ENCODE data around the gene RBM20. TPM values are rescaled to one million over a fixed set of nuclear protein-coding genes. Genes with fewer than 3 reads are reported as not detected.
"Not testable (repeated sequence)": the region's sequence is repeated elsewhere in the genome, so short reads cannot be mapped to it uniquely, and the experiment has no call there.

The RBM20 gene
- total RNA-seq, 1 donor from 2014 or later = 1.5 TPM

DNA sequence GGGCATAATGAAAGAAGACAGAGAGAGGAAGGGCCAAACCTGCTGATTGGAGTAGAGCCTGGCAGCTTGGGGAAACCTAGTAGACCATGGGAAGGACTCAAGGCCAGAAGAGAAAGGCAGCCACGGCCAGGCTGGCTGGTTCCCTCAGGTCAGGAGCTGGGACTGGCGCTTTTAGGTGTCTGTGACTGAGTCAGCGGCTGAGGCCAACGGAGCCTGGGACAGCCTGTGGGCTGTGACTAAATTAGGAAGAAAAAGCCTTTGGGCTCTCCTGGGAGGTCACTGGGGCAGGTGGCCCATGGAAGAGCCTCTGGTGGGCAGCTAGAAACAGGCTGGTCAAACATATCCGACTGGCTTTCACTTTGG is 118.7 kb downstream of the RBM20 start:
- H3K4me3 Mint-ChIP-seq (ENCODE audit: low read depth) = no peak overlapping the region
- no peak for TF ChIP-seq CTCF (IDR thresholded peaks at IDR 0.05; ENCODE audit: unreplicated experiment)
- H3K27ac Mint-ChIP-seq = peak overlapping the region; percentile 4
- no peaks in the 10 kb centered on the region for H3K27me3 Mint-ChIP-seq
- H3K9me3 Mint-ChIP-seq (ENCODE audit: low read depth) = no peaks in the 10 kb centered on the region
- no peak for DNase-seq (ENCODE audit: low spot score, unreplicated experiment)
- no peaks in the 10 kb centered on the region for H3K36me3 Mint-ChIP-seq (ENCODE audit: insufficient read depth)
- peaks cover 2% of the 10 kb centered on the region for H3K4me1 Mint-ChIP-seq (ENCODE audit: low read depth)

DNA sequence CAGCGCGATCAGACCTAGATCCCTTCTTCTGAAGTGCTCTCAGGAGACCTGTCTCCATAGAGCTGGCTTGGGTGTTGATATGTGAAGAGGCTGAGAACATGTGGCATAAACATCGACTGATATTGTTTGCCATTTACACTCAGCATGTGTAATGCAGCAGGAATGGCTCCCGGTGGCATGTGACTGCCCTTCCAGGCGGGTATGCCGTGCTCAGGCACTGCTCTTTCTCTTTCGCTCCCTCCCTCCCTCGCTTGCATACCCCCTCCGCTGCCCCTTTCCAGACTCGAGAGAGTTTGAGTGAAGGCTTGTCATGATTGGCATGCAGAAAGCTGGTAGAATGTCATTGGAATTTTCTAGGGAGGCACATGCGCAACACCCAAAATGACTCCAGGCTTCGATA is 120.2 kb downstream of the RBM20 start:
- no peaks in the 10 kb centered on the region for H3K27me3 Mint-ChIP-seq

DNA sequence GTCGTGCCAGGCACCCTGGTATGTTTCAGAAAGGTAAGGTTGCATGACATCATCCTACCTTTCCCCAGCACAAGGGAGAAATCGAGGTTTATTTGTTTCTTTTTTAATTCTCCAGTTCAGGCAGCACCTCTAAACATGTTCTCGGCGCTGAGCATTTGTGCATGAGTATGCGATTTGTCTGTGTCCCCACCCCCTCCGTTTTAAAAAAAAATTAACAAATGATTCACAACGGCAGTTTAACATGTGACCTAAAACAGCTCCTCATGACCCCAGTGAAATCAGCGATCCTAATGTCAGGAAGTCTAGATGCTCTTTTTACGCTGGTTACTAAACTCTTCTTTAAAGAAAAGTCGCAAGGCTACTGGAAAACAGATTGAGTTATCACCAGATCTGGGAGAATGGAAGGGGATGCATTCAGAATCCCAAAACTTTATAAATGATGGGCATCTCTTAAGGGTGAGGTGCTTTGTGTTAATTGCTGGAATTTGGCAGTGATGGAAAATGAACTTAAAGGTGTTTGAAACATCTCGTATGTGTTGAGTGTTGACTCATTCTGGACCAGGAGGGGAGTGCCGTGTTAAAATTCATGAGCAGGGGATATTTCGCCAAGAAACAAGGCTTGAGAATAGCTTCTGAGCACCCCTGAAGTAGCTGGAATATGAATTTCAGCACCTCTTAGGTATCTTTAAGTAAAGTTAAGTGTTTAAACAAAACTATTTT is 120.8 kb downstream of the RBM20 start:
- Mint-ChIP-seq H3K4me3 (ENCODE audit: low read depth) (no peak overlapping the region), H3K27ac (no peak overlapping the region), H3K36me3 (ENCODE audit: insufficient read depth) (no peaks in the 10 kb centered on the region), H3K9me3 (ENCODE audit: low read depth) (no peaks in the 10 kb centered on the region), H3K27me3 (no peaks in the 10 kb centered on the region), H3K4me1 (ENCODE audit: low read depth) (peaks cover 8% of the 10 kb centered on the region)
- TF ChIP-seq CTCF (IDR thresholded peaks at IDR 0.05; ENCODE audit: unreplicated experiment) = no peak
- DNase-seq (ENCODE audit: low spot score, unreplicated experiment) = no peak

More for the DNA sequence above, 120.2 kb downstream of the RBM20 start:
- no peak for DNase-seq (ENCODE audit: low spot score, unreplicated experiment)
- H3K4me1 Mint-ChIP-seq (ENCODE audit: low read depth) = peaks cover 8% of the 10 kb centered on the region
- no peaks in the 10 kb centered on the region for H3K36me3 Mint-ChIP-seq (ENCODE audit: insufficient read depth)
- no peak for TF ChIP-seq CTCF (IDR thresholded peaks at IDR 0.05; ENCODE audit: unreplicated experiment)
- no peak overlapping the region for H3K4me3 Mint-ChIP-seq (ENCODE audit: low read depth)
- H3K9me3 Mint-ChIP-seq (ENCODE audit: low read depth) = no peaks in the 10 kb centered on the region
- H3K27ac Mint-ChIP-seq = no peak overlapping the region

DNA sequence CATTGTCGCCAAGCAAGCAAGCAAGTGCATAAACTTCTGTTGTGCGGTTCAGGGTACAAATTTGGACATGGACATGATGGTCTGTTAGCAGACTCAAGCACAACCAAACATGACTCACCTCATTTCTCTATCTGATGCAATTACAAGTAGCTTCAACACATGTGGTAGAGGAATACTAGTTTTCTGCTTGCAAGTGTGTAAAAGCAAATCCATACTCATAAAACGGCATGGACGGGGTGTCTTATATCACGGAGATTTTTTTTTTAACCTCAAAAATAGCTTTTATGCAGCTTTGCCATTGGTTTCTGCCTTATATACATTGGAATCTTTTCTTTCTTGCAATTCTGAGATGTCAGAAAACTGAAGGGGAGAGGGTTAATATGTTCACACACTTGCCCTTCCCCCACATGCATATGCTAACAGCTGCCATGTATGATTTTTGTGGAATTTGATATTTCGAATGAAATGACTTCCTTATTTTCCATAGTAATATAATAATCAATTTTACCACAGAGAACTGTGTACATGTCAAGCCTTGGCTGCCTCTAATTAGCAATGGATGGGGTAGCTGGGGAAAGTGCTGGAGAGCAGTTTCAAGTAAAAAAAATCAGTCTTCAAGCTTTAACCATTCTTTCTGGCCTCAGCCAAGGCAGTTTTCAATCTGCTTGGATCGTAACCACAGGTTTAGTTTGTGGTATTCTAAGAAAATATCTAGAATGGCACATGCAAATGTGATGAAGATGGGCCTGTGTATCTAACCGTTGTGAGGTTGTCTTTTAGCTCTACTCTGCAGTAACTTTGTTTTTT is 121.6 kb downstream of the RBM20 start:
- Mint-ChIP-seq H3K27me3 (no peaks in the 10 kb centered on the region), H3K27ac (peak overlapping the region; percentile 60), H3K9me3 (ENCODE audit: low read depth) (no peaks in the 10 kb centered on the region), H3K36me3 (ENCODE audit: insufficient read depth) (no peaks in the 10 kb centered on the region), H3K4me3 (ENCODE audit: low read depth) (no peak overlapping the region), H3K4me1 (ENCODE audit: low read depth) (peaks cover 8% of the 10 kb centered on the region)
- DNase-seq (ENCODE audit: low spot score, unreplicated experiment) = no peak
- no peak for TF ChIP-seq CTCF (IDR thresholded peaks at IDR 0.05; ENCODE audit: unreplicated experiment)

DNA sequence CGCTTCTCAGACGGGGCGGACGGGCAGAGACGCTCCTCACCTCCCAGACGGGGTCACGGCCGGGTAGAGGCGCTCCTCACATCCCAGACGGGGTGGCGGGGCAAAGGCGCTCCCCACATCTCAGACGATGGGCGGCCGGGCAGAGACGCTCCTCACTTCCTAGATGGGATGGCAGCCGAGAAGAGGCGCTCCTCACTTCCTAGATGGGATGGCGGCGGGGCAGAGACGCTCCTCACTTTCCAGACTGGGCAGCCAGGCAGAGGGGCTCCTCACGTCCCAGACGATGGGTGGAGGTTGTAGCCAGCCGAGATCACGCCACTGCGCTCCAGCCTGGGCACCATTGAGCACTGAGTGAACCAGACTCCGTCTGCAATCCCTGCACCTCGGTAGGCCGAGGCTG is 123.5 kb downstream of the RBM20 start:
- H3K9me3 Mint-ChIP-seq (ENCODE audit: low read depth); H3K4me3 Mint-ChIP-seq (ENCODE audit: low read depth); H3K4me1 Mint-ChIP-seq (ENCODE audit: low read depth); H3K36me3 Mint-ChIP-seq (ENCODE audit: insufficient read depth); H3K27me3 Mint-ChIP-seq; DNase-seq (ENCODE audit: low spot score, unreplicated experiment); H3K27ac Mint-ChIP-seq: not testable (repeated sequence)

Measured in progenitor cell of endocrine pancreas (in vitro differentiated cells).